Spleen (tissue), 11 donors: ENCODE measurements around the gene ELAPOR1. TPM values are rescaled to one million over a fixed set of nuclear protein-coding genes. Genes with fewer than 3 reads are reported as not detected.

ENCODE experiments used
- DNase-seq: peaks from one replicate; pipeline ENCODE4 v3.0.0-alpha.2; 2020
- H3K27ac ChIP-seq, 8 donors: fragments of 200-600 bp; sonication (generic) in 7 of 8; 1 replicate in 4 of 8; 2 replicates in 4 of 8; pipeline versions ENCODE4 v1.5.0 to v1.8.0; 2016 to 2021; ENCODE audit warnings: inconsistent platforms in 4 of 8, mild to moderate bottlenecking in 4 of 8, moderate library complexity in 1 of 8
- H3K27me3 ChIP-seq, 7 donors: fragments of 200-600 bp; sonication (generic) in 6 of 7; replicated peaks in 1 of 7; 1 replicate in 4 of 7; 2 replicates in 3 of 7; pipeline versions ENCODE4 v1.5.0 to v1.8.0; 2016 to 2021; ENCODE audit warnings: inconsistent platforms in 3 of 7, mild to moderate bottlenecking in 1 of 7
- H3K36me3 ChIP-seq, 6 donors: fragments of 200-600 bp; sonication (generic) in 5 of 6; 1 replicate in 4 of 6; 2 replicates in 2 of 6; pipeline versions ENCODE4 v1.5.0 to v1.8.0; 2016 to 2021; ENCODE audit warnings: inconsistent platforms in 2 of 6
- H3K4me1 ChIP-seq, 6 donors: fragments of 200-600 bp; sonication (generic) in 5 of 6; 1 replicate in 3 of 6; 2 replicates in 3 of 6; pipeline versions ENCODE4 v1.5.0 to v1.8.0; 2016 to 2021; ENCODE audit warnings: inconsistent platforms in 3 of 6
- H3K4me3 ChIP-seq, 8 donors: fragments of 200-600 bp; sonication (generic) in 7 of 8; 1 replicate in 4 of 8; 2 replicates in 4 of 8; pipeline versions ENCODE4 v1.5.0 to v1.8.0; 2016 to 2021; ENCODE audit warnings: inconsistent platforms in 4 of 8, mild to moderate bottlenecking in 4 of 8, moderate library complexity in 2 of 8
- H3K9me3 ChIP-seq, 8 donors: fragments of 200-600 bp; sonication (generic) in 7 of 8; 1 replicate in 4 of 8; 2 replicates in 4 of 8; pipeline versions ENCODE4 v1.5.0 to v1.8.0; 2016 to 2021; ENCODE audit warnings: inconsistent platforms in 4 of 8
- CTCF ChIP-seq, 11 experiments: fragments of 200-600 bp in 7 of 11; fragments of 450-650 bp in 4 of 11; sonication (generic) in 4 of 11; IDR thresholded peaks in 8 of 11; conservative IDR thresholded peaks in 3 of 11; 1 replicate in 7 of 11; 2 replicates in 4 of 11; pipeline versions ENCODE4 v1.4.0 to v1.8.0; 2016 to 2021; ENCODE audit warnings: antibody characterized with exemption in 11 of 11, inconsistent platforms in 4 of 11, mild to moderate bottlenecking in 1 of 11
- POLR2A ChIP-seq, 3 donors: fragments of 450-650 bp; IDR thresholded peaks; one replicate each; pipeline ENCODE4 v1.5.1; 2017; ENCODE audit warnings: antibody characterized with exemption in 3 of 3, mild to moderate bottlenecking in 1 of 3
- POLR2AphosphoS5 ChIP-seq, 3 donors: sonication (generic); formaldehyde crosslinking; IDR thresholded peaks; one replicate each; pipeline ENCODE4 v1.5.1; 2017; ENCODE audit warnings: antibody characterized with exemption in 3 of 3
- WGBS, 5 donors: extraction: QIAGEN DNeasy Blood & Tissue Kit in 3 of 5; methylation state at CpG; one replicate each; pipeline versions ENCODE4 v1.1.5 to v1.1.7; 2013 to 2018; 5-methylcytosine and 5-hydroxymethylcytosine counted together
- intact Hi-C: fragments of 100-400 bp; cut with DNase I; formaldehyde crosslinking; loops from one replicate; pipeline ENCODE4 v1.15.0; 2023; ENCODE audit warnings: low total_unique reads
- polyA plus RNA-seq, 3 donors: library from polyadenylated mRNA; stranded (reverse); fragments of 200-250 nt; gene quantifications; one replicate each; pipeline ENCODE4 v1.2.1, GENCODE V29; 2013
- small RNA-seq, 4 donors: library from RNA; depleted of rRNA; stranded (forward); fragments of <200 nt; gene quantifications; one replicate each; pipeline ENCODE3, GENCODE V24; 2016
- total RNA-seq, 7 donors: library from RNA; depleted of rRNA in 3 of 7; stranded (reverse); fragments of >200 nt in 3 of 7; fragmentation: NEBNext Ultra II Directional in 4 of 7; extraction: Animal tissue kit (Norgen Biotek cat#: 25700) in 4 of 7; gene quantifications; one replicate each; pipeline versions ENCODE4 v1.1.0 to v1.2.1, GENCODE V29; 2016 to 2021
- donor health status: healthy with polysubstance abuse.
- donor health status: DM: no; HTN: no; CAD: no; lungs with moderate emphysema.
- donor health status: DM: no; HTN: no; CAD: no.
- donor health status: Bipolar disorder and iron deficiency.
- donor health status: healthy.
- donor health status: DM: no; HTN: no; CAD: no.
- donor health status: DM: yes; HTN: yes; CAD: no.

ELAPOR1 gene
- total and polyA plus RNA-seq, 10 donors, result 0.26 to 10.3 (median 2.5) TPM

- Histone ChIP-seq H3K4me3 (peak overlapping the region in 1 of 8 donors; percentile 35), H3K27me3 (no peaks in the 10 kb centered on the region), H3K36me3 (no peaks in the 10 kb centered on the region), H3K4me1 (peaks cover 2 to 58% (median 31%) of the 10 kb centered on the region in 6 donors), H3K9me3 (no peaks in the 10 kb centered on the region), H3K27ac (peak overlapping the region; percentile 8 to 87 (median 78))
- intact Hi-C loops, result no loop called here
- WGBS, 5 donors, result 54 to 62% (median 59%) methylated on average over 11 to 12 of the region's 12 CpGs
- TF ChIP-seq POLR2AphosphoS5 (IDR thresholded peaks at IDR 0.05), result peak in 1 of 3 donors; percentile 48
- no peak for TF ChIP-seq POLR2A (IDR thresholded peaks at IDR 0.05)
- no peak for TF ChIP-seq CTCF (IDR thresholded peaks at IDR 0.05 in 8 of 11, conservative IDR thresholded peaks at IDR 0.05 in 3 of 11)
- DNase-seq, result peak; percentile 83
These were observed 48.1 kb downstream of the ELAPOR1 start for GRCh38 chr1:109161858-109162606.

- H3K4me1 ChIP-seq, result peaks cover 2 to 64% (median 34%) of the 10 kb centered on the region in 6 donors
- no peaks in the 10 kb centered on the region for H3K9me3 ChIP-seq
- H3K36me3 ChIP-seq, result no peaks in the 10 kb centered on the region
- no peak overlapping the region for H3K4me3 ChIP-seq
- no peaks in the 10 kb centered on the region for H3K27me3 ChIP-seq
- intact Hi-C loops, result no loop called here
- H3K27ac ChIP-seq, result peak overlapping the region; percentile 8 to 87 (median 78)
- TF ChIP-seq POLR2A (IDR thresholded peaks at IDR 0.05) (no peak), POLR2AphosphoS5 (IDR thresholded peaks at IDR 0.05) (no peak), CTCF (IDR thresholded peaks at IDR 0.05 in 8 of 11, conservative IDR thresholded peaks at IDR 0.05 in 3 of 11) (no peak)
- no peak for DNase-seq
These were observed 48.7 kb downstream of the ELAPOR1 start for GRCh38 chr1:109162626-109163025.

- Histone ChIP-seq H3K27me3 (no peaks in the 10 kb centered on the region), H3K4me3 (no peak overlapping the region), H3K27ac (peak overlapping the region in 7 of 8 donors; percentile 67 to 87 (median 79)), H3K9me3 (no peaks in the 10 kb centered on the region), H3K4me1 (peaks cover 2 to 69% (median 35%) of the 10 kb centered on the region in 6 donors), H3K36me3 (no peaks in the 10 kb centered on the region)
- intact Hi-C loops, result no loop called here
- TF ChIP-seq CTCF (IDR thresholded peaks at IDR 0.05 in 8 of 11, conservative IDR thresholded peaks at IDR 0.05 in 3 of 11) (no peak), POLR2AphosphoS5 (IDR thresholded peaks at IDR 0.05) (no peak), POLR2A (IDR thresholded peaks at IDR 0.05) (no peak)
- no peak for DNase-seq
These were observed 49.6 kb downstream of the ELAPOR1 start for GRCh38 chr1:109163551-109163950.

Small RNAs within 50 kb of the gene (small RNA-seq; reads per million reads assigned to genes)
- 0 reads per million in 4 donors for gene AL356488.2

Other genes starting within 250 kb of the ELAPOR1 start
- 1 to 10 TPM; 1.6 to 7.7 (median 4.0) TPM for gene GPSM2, start 237.1 kb upstream of the ELAPOR1 start, total RNA-seq
- gene GPSM2, start 237.1 kb upstream of the ELAPOR1 start, polyA plus RNA-seq, result 1 to 10 TPM in 1 of 3 donors, under 1 TPM in 2; 0.67 to 1.7 (median 0.93) TPM
- 10 to 100 TPM; 16.5 to 30.0 (median 25.6) TPM for gene CLCC1, start 150.6 kb upstream of the ELAPOR1 start, total RNA-seq
- gene CLCC1, start 150.6 kb upstream of the ELAPOR1 start, polyA plus RNA-seq, result 1 to 10 TPM; 5.9 to 7.3 (median 6.3) TPM
- gene WDR47, start 72.0 kb upstream of the ELAPOR1 start, total RNA-seq, result 10 to 100 TPM in 6 of 7 donors, 1 to 10 TPM in 1; 9.8 to 20.1 (median 14.6) TPM
- gene WDR47, start 72.0 kb upstream of the ELAPOR1 start, polyA plus RNA-seq, result 1 to 10 TPM; 1.9 to 3.5 (median 2.2) TPM
- gene TAF13, start 38.1 kb upstream of the ELAPOR1 start, total RNA-seq, result 10 to 100 TPM; 18.0 to 32.5 (median 24.5) TPM
- gene TAF13, start 38.1 kb upstream of the ELAPOR1 start, polyA plus RNA-seq, result 10 to 100 TPM in 2 of 3 donors, 1 to 10 TPM in 1; 9.0 to 22.5 (median 12.5) TPM
- 10 to 100 TPM; 23.1 to 48.2 (median 45.2) TPM for gene TMEM167B, start 23.4 kb upstream of the ELAPOR1 start, total RNA-seq
- gene TMEM167B, start 23.4 kb upstream of the ELAPOR1 start, polyA plus RNA-seq, result 10 to 100 TPM; 19.1 to 20.4 (median 19.7) TPM
- 100 to 1,000 TPM in 3 of 7 donors, 10 to 100 TPM in 4; 98.5 to 138 (median 99.4) TPM for gene SARS1, start 99.8 kb downstream of the ELAPOR1 start, total RNA-seq
- gene SARS1, start 99.8 kb downstream of the ELAPOR1 start, polyA plus RNA-seq, result 10 to 100 TPM; 47.2 to 63.2 (median 50.1) TPM
- 1 to 10 TPM in 5 of 7 donors, under 1 TPM in 2; 0.79 to 2.9 (median 1.4) TPM for gene CELSR2, start 135.4 kb downstream of the ELAPOR1 start, total RNA-seq
- gene CELSR2, start 135.4 kb downstream of the ELAPOR1 start, polyA plus RNA-seq, result under 1 TPM; 0.20 to 0.54 (median 0.46) TPM
- 1 to 10 TPM; 2.0 to 9.3 (median 3.1) TPM for gene PSRC1, start 169.0 kb downstream of the ELAPOR1 start, total RNA-seq
- gene PSRC1, start 169.0 kb downstream of the ELAPOR1 start, polyA plus RNA-seq, result 1 to 10 TPM; 3.5 to 3.9 (median 3.5) TPM
- not detected for gene MYBPHL, start 192.9 kb downstream of the ELAPOR1 start, total RNA-seq
- gene MYBPHL, start 192.9 kb downstream of the ELAPOR1 start, polyA plus RNA-seq, result not detected